Epithelial cell of proximal tubule (primary cell): ENCODE measurements around the gene SMPD3. TPM values are rescaled to one million over a fixed set of nuclear protein-coding genes. Genes with fewer than 3 reads are reported as not detected.

Experiments
- DNase-seq: peaks from one replicate; pipeline ENCODE4 v3.0.0-alpha.2; 2011; ENCODE audit warnings: low read depth
- H3K4me3 ChIP-seq: 2 replicates; pipeline ENCODE4 v1.5.1; 2011; ENCODE audit warnings: low read depth, mild to moderate bottlenecking, low read length
- CTCF ChIP-seq: conservative IDR thresholded peaks from 2 replicates; pipeline ENCODE4 v1.5.1; 2012; ENCODE audit warnings: low read depth, mild to moderate bottlenecking, low read length
- total RNA-seq: library from RNA; depleted of rRNA; stranded (reverse); fragments of >200 nt; gene quantifications from 2 replicates; pipeline ENCODE4 v1.2.3, GENCODE V29; 2015

SMPD3 gene
- total RNA-seq, 1 donor from 2014 or later: not detected

- no peak overlapping the region for H3K4me3 ChIP-seq
- no peak for DNase-seq
- TF ChIP-seq CTCF: no peak
Measured at GRCh38 chr16:68480084-68480995, 32.0 kb upstream of the SMPD3 start.

- no peak for TF ChIP-seq CTCF
- H3K4me3 ChIP-seq: no peak overlapping the region
Measured at GRCh38 chr16:68479271-68479670, 31.0 kb upstream of the SMPD3 start.

GRCh38 chr16:68478526-68479250 lies 30.4 kb upstream of the SMPD3 start:
- H3K4me3 ChIP-seq: no peak overlapping the region
- no peak for TF ChIP-seq CTCF
- DNase-seq: no peak

More at GRCh38 chr16:68479271-68479670, 31.0 kb upstream of the SMPD3 start:
- no peak for DNase-seq

GRCh38 chr16:68475071-68475470 lies 26.8 kb upstream of the SMPD3 start:
- TF ChIP-seq CTCF: no peak
- DNase-seq: no peak
- no peak overlapping the region for H3K4me3 ChIP-seq

GRCh38 chr16:68473358-68474070 lies 25.2 kb upstream of the SMPD3 start:
- H3K4me3 ChIP-seq: no peak overlapping the region
- DNase-seq: no peak
- TF ChIP-seq CTCF: no peak

GRCh38 chr16:68472581-68472980 lies 24.3 kb upstream of the SMPD3 start:
- TF ChIP-seq CTCF: no peak
- no peak overlapping the region for H3K4me3 ChIP-seq
- DNase-seq: no peak
